SH-SY5Y (cell line): ENCODE results near the gene PROK2.

Experiments
- GATA2 ChIP-seq: IDR thresholded peaks from 2 replicates; pipeline ENCODE4 v1.6.1; 2011; ENCODE audit warnings: mild to moderate bottlenecking, low read depth, low read length
- GATA3 ChIP-seq: IDR thresholded peaks from 2 replicates; pipeline ENCODE4 v1.6.1; 2011; ENCODE audit warnings: low read depth, mild to moderate bottlenecking, low read length, moderate library complexity

- no peak for TF ChIP-seq GATA2
- no peak for TF ChIP-seq GATA3
These were observed 726 bp upstream of the PROK2 start for GRCh38 chr3:71785532-71786216.
